Thoracic aorta (tissue), 2 donors: ENCODE data around the gene RAB40B. TPM values are rescaled to one million over a fixed set of nuclear protein-coding genes. Genes with fewer than 3 reads are reported as not detected.

Experiments
- ATAC-seq: fragments of 150-250 bp; one replicate; pipeline ENCODE4 v1.8.0; 2017; ENCODE audit warnings: low read depth; ENCODE audit not compliant: insufficient number of reproducible peaks, low FRiP score
- DNase-seq: peaks from one replicate; pipeline ENCODE4 v3.0.0-alpha.2; 2020; ENCODE audit warnings: low spot score
- H3K27ac ChIP-seq, 2 donors: fragments of 200-600 bp; sonication (generic); 1 replicate in 1 of 2; 2 replicates in 1 of 2; pipeline ENCODE4 v1.5.1; 2016; ENCODE audit warnings: mild to moderate bottlenecking in 2 of 2, moderate library complexity in 2 of 2
- H3K27me3 ChIP-seq: fragments of 200-600 bp; sonication (generic); replicated peaks from 2 replicates; pipeline ENCODE4 v1.6.0; 2016; ENCODE audit warnings: mild to moderate bottlenecking; ENCODE audit not compliant: insufficient read depth
- H3K36me3 ChIP-seq: fragments of 200-600 bp; sonication (generic); one replicate; pipeline ENCODE4 v1.5.1; 2016
- H3K4me1 ChIP-seq, 2 donors: fragments of 200-600 bp; sonication (generic); 1 replicate in 1 of 2; 2 replicates in 1 of 2; pipeline versions ENCODE4 v1.5.1 to v1.6.0; 2016; ENCODE audit warnings: low read depth in 2 of 2, mild to moderate bottlenecking in 1 of 2; ENCODE audit not compliant: control insufficient read depth in 1 of 2
- H3K4me3 ChIP-seq: fragments of 200-600 bp; sonication (generic); 2 replicates; pipeline ENCODE4 v1.5.1; 2016; ENCODE audit warnings: mild to moderate bottlenecking
- H3K9me3 ChIP-seq: fragments of 200-600 bp; sonication (generic); 2 replicates; pipeline ENCODE4 v1.5.1; 2016
- total RNA-seq, 2 donors: library from RNA; depleted of rRNA; stranded (reverse); fragments of >200 nt; gene quantifications; one replicate each; pipeline versions ENCODE4 v1.1.0 to v1.2.3, GENCODE V29; 2016
- TF ChIP-seq, protein P1 (sequence below): fragments of 200-600 bp; sonication (generic); IDR thresholded peaks from one replicate; pipeline ENCODE4 v1.5.1; 2019; ENCODE audit warnings: antibody characterized with exemption

The RAB40B gene
- total RNA-seq, 2 donors from 2014 or later, result 17.3 to 21.1 TPM

DNA sequence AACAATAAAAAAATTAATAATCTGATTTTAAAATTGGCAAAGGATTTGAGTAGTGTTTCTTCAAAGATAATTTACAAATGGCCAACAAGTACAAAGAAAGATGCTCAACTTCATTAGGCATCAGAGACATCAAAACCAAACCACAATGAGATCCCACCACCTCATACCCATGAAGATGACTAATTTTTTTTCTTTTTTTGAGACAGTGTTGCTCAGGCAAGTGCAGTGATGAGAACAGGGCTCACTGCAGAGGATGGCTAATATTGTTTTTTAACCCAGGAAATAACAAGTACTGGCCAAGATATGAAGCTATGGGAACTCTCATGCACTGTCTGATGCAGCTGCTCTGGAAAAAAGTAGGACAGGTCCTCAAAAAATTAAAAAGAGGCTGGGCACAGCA lies 65.2 kb downstream of the RAB40B start:
- TF ChIP-seq, protein P1, sequence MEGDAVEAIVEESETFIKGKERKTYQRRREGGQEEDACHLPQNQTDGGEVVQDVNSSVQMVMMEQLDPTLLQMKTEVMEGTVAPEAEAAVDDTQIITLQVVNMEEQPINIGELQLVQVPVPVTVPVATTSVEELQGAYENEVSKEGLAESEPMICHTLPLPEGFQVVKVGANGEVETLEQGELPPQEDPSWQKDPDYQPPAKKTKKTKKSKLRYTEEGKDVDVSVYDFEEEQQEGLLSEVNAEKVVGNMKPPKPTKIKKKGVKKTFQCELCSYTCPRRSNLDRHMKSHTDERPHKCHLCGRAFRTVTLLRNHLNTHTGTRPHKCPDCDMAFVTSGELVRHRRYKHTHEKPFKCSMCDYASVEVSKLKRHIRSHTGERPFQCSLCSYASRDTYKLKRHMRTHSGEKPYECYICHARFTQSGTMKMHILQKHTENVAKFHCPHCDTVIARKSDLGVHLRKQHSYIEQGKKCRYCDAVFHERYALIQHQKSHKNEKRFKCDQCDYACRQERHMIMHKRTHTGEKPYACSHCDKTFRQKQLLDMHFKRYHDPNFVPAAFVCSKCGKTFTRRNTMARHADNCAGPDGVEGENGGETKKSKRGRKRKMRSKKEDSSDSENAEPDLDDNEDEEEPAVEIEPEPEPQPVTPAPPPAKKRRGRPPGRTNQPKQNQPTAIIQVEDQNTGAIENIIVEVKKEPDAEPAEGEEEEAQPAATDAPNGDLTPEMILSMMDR, result no peak

DNA sequence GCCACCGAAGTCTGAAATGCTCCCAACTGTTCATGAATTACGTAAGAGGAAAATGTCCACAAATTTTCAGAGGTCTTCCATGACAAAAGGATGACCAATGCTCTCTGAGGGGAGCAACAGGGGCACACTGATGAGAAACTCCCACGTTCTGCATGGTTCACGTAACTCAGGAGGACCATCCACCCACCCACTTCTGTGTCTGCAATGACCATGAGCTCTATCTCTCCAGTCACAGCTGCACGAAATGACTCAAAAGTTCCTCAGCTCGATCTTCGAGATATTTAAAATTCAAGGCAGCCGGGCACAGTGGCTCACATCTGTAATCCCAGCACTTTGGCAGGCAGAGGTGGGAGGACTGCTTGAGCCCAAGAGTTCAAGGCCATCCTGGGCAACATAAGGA lies 66.0 kb downstream of the RAB40B start:
- DNase-seq, result no peak
- no peak for ATAC-seq
- no peak overlapping the region for H3K27ac ChIP-seq

More for the DNA sequence above, 65.2 kb downstream of the RAB40B start:
- Histone ChIP-seq H3K27ac (no peak overlapping the region), H3K4me3 (no peak overlapping the region), H3K4me1 (no peaks in the 10 kb centered on the region), H3K27me3 (no peaks in the 10 kb centered on the region), H3K36me3 (peaks cover 19% of the 10 kb centered on the region), H3K9me3 (no peaks in the 10 kb centered on the region)
- DNase-seq (no peak), ATAC-seq (no peak)

DNA sequence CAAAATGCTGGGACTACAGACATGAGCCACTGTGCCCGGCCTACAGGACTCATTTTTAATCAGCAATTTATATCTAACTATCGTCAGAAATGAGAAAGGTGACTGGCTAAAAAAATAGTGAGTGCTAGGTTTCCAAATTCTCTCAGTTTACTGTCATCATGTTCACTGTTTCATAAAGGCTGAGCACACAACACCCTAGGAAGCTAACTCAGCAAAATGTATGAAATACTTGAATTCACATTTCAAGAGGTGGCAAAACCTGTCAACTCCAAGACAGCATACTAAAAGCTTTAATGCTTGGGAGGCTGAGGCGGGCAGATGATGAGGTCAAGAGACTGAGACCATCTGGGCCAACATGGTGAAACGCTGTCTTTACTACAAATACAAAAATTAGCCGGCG lies 67.0 kb downstream of the RAB40B start:
- H3K27ac ChIP-seq, result no peak overlapping the region
- H3K4me3 ChIP-seq, result no peak overlapping the region
- no peak for ATAC-seq
- TF ChIP-seq, protein P1, result no peak
- no peaks in the 10 kb centered on the region for H3K9me3 ChIP-seq
- no peak for DNase-seq
- no peaks in the 10 kb centered on the region for H3K4me1 ChIP-seq
- peaks cover 31% of the 10 kb centered on the region for H3K36me3 ChIP-seq
- no peaks in the 10 kb centered on the region for H3K27me3 ChIP-seq

More for the DNA sequence above, 66.0 kb downstream of the RAB40B start:
- no peaks in the 10 kb centered on the region for H3K4me1 ChIP-seq
- H3K36me3 ChIP-seq, result peaks cover 28% of the 10 kb centered on the region
- TF ChIP-seq, protein P1, result no peak
- H3K9me3 ChIP-seq, result no peaks in the 10 kb centered on the region
- no peaks in the 10 kb centered on the region for H3K27me3 ChIP-seq
- no peak overlapping the region for H3K4me3 ChIP-seq

DNA sequence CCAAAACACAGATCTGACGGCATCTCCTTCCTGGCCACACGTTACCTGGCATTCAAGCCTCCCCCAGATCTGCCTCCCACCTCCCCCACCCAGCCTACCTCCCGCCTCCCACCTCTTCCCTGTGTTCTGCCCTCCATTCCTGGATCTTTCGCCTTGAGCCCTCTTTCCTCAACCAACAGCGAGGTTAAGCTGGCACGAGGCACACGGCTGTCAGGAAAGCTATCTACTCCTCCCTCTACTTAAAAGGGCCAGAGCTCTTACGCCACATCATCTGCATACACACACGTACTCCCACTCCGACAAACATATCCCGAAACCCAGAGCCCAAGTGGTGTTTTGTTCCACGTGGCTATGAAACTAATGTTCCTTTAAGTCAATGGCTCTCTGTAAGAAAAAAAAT lies 68.3 kb downstream of the RAB40B start:
- DNase-seq, result no peak
- H3K27ac ChIP-seq, result no peak overlapping the region
- H3K36me3 ChIP-seq, result peaks cover 42% of the 10 kb centered on the region
- H3K27me3 ChIP-seq, result no peaks in the 10 kb centered on the region
- TF ChIP-seq, protein P1, result no peak
- no peaks in the 10 kb centered on the region for H3K4me1 ChIP-seq
- H3K9me3 ChIP-seq, result no peaks in the 10 kb centered on the region
- no peak overlapping the region for H3K4me3 ChIP-seq
- no peak for ATAC-seq

DNA sequence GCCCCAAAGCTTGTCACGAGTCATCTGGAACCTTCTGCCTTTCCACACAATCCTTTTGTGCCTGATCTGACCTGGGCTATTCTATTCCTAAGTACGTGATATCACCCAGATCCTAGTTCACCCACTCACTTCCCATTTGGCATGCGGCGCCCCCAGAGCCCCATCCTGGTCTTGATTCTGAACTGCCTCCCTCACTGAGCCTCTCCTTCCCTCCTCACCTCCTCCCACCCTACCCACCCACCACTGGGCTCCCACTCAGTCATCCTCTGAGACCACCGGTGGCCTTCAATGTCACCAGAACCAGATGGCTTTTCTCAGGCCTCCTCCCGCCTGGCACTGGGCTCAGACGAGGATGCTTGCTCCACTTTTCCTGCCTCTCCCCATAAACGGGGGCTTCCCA lies 68.8 kb downstream of the RAB40B start:
- TF ChIP-seq, protein P1, result no peak
- no peak for ATAC-seq
- Histone ChIP-seq H3K4me3 (no peak overlapping the region), H3K27me3 (no peaks in the 10 kb centered on the region), H3K4me1 (no peaks in the 10 kb centered on the region), H3K36me3 (peaks cover 47% of the 10 kb centered on the region), H3K9me3 (no peaks in the 10 kb centered on the region), H3K27ac (no peak overlapping the region)
- DNase-seq, result no peak
